Measurements from ENCODE around the gene ART1.

The ART1 gene

GRCh38 chr11:3669742-3670183 lies 24.8 kb downstream of the ART1 start:
- H3K27ac ChIP-seq, result no peak overlapping the region
- TF ChIP-seq CTCF (IDR thresholded peaks at IDR 0.05), result no peak
- no peak for TF ChIP-seq ZFX (IDR thresholded peaks at IDR 0.05; ENCODE audit: borderline replicate concordance)

- no peak for TF ChIP-seq CTCF (IDR thresholded peaks at IDR 0.05)
- TF ChIP-seq ZFX (IDR thresholded peaks at IDR 0.05; ENCODE audit: borderline replicate concordance), result no peak
- no peak within 1 kb of the TSS for H3K27ac ChIP-seq
Observed at GRCh38 chr11:3671334-3672254, 26.7 kb downstream of the ART1 start, which contains the start of gene CHRNA10. CHRNA10 (minus strand) TSS chr11:3671384; CDS start chr11:3671312, 72 bp downstream.

GRCh38 chr11:3674189-3674588 lies 29.3 kb downstream of the ART1 start:
- no peak overlapping the region for H3K27ac ChIP-seq
- TF ChIP-seq ZFX (IDR thresholded peaks at IDR 0.05; ENCODE audit: borderline replicate concordance), result no peak
- no peak for TF ChIP-seq CTCF (IDR thresholded peaks at IDR 0.05)

- no peak for TF ChIP-seq ZFX (IDR thresholded peaks at IDR 0.05; ENCODE audit: borderline replicate concordance)
- no peak for TF ChIP-seq CTCF (IDR thresholded peaks at IDR 0.05)
- no peak overlapping the region for H3K27ac ChIP-seq
Observed at GRCh38 chr11:3675971-3676370, 31.0 kb downstream of the ART1 start.

- H3K27ac ChIP-seq, result no peak overlapping the region
- no peak for TF ChIP-seq ZFX (IDR thresholded peaks at IDR 0.05; ENCODE audit: borderline replicate concordance)
- TF ChIP-seq CTCF (IDR thresholded peaks at IDR 0.05), result no peak
Observed at GRCh38 chr11:3679077-3679476, 34.1 kb downstream of the ART1 start.

GRCh38 chr11:3683039-3683438 lies 38.1 kb downstream of the ART1 start:
- TF ChIP-seq ZFX (IDR thresholded peaks at IDR 0.05; ENCODE audit: borderline replicate concordance) (no peak), CTCF (IDR thresholded peaks at IDR 0.05) (no peak)
- H3K27ac ChIP-seq, result no peak overlapping the region
